GM12872 (cell line): ENCODE data around the gene TECTB.

ENCODE experiments used
- TF ChIP-seq, protein P1 (sequence below): IDR thresholded peaks from 3 replicates; pipeline ENCODE4 v1.5.1; 2011; ENCODE audit warnings: low read depth, mild to moderate bottlenecking, low read length, moderate library complexity; ENCODE audit not compliant: insufficient read depth

Gene TECTB

DNA sequence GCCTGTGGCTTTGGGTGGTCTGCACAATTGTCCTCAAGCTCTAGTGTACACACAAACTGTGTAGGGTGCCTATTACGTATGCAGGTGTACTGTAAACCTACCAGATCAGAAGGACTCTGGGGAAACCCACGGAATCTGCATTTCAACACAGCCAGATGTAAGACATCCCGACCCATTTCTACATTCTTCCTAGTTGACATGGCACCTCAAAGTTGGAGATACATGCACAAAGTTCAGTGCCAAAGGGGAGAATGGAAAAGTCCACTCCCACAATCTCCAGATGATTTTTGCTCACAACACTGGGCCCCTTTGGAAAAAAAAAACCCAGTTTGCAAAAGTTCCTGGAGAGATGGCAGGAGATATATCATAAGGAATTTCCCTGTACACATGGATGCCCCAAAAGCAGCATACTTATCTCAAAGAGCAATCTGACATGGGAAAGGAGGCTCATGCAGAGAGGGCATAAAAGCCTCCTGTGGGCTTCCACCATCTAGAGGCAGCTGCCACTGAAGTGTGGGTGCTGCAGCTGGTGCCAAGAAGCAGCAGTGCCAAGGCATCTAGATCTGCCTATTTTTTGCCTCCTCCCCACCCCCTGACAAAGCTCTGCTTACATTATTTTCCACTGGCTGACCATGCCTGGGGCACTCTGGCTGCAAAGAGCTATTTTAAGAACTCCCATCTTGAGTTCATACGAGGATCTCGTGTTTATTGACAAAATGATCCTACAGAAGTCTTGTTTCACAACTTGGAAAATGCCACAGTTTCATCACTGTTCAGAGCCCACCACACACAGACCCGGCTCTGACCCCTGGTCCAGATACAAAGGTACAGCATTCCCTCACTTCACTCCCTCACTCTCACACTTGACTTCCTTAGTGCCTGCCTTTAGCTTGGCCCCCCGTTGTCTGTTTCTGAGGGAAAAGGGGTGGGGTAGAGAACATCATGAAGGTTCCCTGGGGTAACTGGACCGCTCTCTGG lies 12.9 kb downstream of the TECTB start:
- TF ChIP-seq, protein P1, sequence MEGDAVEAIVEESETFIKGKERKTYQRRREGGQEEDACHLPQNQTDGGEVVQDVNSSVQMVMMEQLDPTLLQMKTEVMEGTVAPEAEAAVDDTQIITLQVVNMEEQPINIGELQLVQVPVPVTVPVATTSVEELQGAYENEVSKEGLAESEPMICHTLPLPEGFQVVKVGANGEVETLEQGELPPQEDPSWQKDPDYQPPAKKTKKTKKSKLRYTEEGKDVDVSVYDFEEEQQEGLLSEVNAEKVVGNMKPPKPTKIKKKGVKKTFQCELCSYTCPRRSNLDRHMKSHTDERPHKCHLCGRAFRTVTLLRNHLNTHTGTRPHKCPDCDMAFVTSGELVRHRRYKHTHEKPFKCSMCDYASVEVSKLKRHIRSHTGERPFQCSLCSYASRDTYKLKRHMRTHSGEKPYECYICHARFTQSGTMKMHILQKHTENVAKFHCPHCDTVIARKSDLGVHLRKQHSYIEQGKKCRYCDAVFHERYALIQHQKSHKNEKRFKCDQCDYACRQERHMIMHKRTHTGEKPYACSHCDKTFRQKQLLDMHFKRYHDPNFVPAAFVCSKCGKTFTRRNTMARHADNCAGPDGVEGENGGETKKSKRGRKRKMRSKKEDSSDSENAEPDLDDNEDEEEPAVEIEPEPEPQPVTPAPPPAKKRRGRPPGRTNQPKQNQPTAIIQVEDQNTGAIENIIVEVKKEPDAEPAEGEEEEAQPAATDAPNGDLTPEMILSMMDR: no peak

DNA sequence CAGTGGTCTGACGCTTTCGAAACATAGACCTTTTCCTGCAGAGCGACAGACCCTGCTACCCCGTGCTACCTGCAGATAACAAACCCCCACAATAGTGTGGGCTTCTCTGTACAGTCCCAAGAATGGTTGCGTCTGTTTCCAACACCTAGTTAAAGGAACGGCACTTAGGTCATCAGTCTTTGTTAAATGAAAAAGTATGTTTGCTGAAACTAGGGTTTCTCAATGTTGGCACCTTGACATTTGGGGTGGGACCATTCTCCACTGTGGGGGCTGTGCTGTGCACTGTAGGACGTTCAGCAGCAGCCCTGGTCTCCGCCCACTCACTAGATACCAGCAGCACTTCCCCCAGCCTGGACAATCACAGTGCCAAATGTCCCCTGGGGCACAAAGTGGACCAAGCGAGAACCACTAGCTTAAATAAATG lies 13.7 kb downstream of the TECTB start:
- TF ChIP-seq, protein P1: no peak

DNA sequence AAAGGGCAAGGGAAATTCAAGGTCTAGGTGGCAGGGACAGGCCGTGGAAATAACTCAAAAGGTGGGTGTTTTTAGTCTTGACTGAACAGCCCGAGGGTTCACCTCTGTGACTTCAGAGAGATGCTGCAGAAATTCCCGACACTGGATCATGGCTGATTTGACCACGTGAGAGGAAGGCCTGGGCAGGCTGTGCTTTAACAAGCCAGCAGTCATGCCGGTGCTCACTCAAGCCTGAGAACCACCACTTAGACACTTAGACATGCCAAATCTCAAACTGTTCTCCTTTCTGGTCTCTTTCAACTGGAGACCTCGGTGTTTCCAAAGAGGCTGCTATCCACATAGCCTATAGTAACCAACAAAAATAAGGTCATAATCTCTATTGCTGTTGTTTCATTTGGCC lies 15.4 kb downstream of the TECTB start:
- TF ChIP-seq, protein P1: no peak

DNA sequence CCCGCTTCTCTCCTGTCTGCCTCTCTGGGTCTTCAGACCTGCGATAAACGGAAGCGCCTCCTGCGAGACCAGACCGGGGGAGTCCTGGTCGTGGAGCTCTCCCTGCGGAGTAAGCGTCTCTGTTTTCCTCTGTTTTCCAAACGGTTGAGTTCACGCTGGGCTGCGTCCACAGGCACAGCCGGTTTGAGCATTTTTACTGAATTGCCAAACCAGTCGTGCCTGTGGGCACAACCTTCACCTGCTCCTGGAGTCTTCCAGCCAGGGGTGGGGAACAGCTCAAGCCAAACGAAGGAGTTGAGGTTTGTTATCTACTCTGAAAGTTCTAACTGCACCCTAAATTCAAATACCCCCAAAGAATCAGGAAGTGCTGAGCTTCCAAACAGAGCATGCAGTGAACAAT lies 16.3 kb downstream of the TECTB start:
- TF ChIP-seq, protein P1: no peak

DNA sequence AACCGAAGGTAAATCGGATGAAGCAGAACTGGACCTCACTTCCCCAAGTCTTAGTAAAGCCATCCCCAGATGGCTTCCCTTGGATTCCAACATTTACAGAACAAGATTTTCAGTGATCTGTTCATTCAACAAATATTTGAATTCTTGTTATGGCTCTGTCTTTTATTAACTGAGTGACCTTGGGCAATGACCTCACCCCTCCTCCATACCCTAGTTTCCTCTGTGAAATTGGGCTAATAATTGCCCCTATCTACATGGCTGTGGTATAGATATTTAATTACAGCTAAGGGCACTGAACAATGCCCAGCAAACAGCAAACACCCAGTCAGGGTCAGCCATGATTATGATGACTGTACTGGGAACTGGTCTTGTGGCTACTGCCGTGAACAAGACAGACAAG lies 19.1 kb downstream of the TECTB start:
- TF ChIP-seq, protein P1: no peak

DNA sequence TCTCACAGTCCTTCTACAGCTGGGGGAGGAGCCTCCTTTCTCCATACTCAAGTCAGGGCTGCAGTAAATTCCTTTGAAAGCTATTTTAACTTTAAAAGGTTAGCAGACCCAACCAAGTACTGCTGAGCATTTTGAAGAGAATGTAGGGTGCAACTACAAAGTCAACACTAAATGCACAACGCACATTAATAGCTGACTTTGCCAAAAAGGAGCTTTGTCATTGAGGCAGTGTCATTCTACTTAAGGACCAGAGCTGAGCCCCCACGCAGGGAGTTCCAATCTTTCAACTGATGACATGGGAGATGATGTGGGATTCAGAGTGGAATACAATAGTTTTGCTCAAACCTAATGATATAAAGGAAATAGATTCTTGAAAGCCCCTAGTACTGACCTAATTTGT lies 20.3 kb downstream of the TECTB start:
- TF ChIP-seq, protein P1: no peak

DNA sequence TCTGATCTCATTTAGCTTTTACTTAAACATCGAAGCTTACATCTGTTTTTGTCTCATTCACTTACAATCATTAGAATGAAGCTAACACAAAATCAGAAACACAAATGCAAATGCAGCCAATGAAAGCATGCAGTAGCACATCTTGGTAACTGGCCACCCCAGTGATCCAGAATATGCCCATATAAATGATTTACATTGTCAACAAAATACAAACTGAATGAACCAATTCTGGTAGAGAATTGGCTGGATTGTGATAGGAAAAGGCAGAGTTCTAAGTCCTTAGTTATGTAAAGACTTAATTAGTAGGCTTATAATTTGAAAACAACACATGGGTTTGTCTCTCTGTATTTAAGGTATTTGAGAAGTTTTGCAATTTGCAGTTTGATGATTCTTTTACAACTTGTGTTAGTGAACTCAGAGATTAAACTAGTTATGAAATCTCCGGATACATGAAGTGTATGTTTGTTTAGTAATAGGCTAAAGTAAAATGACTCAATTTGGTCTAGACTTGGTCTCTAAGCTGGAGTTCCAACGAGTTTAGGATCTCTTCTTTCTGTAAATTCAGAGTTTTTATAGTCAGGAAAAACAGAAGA lies 21.2 kb downstream of the TECTB start:
- TF ChIP-seq, protein P1: no peak
